Left ventricle myocardium superior (tissue), 1 donor: Measurements from ENCODE around the gene PTMA. TPM values are rescaled to one million over a fixed set of nuclear protein-coding genes. Genes with fewer than 3 reads are reported as not detected.
A peak's percentile ranks its signal among the peaks of the same experiment; 100 is the strongest.
"Not testable (repeated sequence)": the region's sequence is repeated elsewhere in the genome, so short reads cannot be mapped to it uniquely, and the experiment has no call there.

Source experiments
- ATAC-seq: fragments of 200-7000 bp; cut with Tn5 transposase; one replicate; pipeline ENCODE4 v1.9.1; 2020; ENCODE audit warnings: mild to moderate bottlenecking, moderate library complexity
- DNase-seq: peaks from one replicate; pipeline ENCODE4 v3.0.0-alpha.2; 2020
- intact Hi-C: fragments of 100-400 bp; cut with micrococcal nuclease; formaldehyde crosslinking; loops from one replicate; pipeline ENCODE4 v1.11.0; 2022
- total RNA-seq: library from RNA; stranded (reverse); fragmentation: NEBNext Ultra II Directional; extraction: Animal tissue kit (Norgen Biotek cat#: 25700); gene quantifications from one replicate; pipeline ENCODE4 v1.2.1, GENCODE V29; 2021
- donor health status: DM: no; HTN: yes; CAD: no; lungs with severe emphysema.

Gene PTMA
- total RNA-seq, 1 donor from 2014 or later = 207 TPM

- ATAC-seq (no peak), DNase-seq (peak; percentile 61)
- intact Hi-C loops = no loop called here
These were observed 2.7 kb downstream of the PTMA start for GRCh38 chr2:231710799-231711676.

GRCh38 chr2:231711677-231712450 is 3.5 kb downstream of the PTMA start:
- ATAC-seq = no peak
- no peak for DNase-seq
- intact Hi-C loops = no loop called here

- intact Hi-C loops, ATAC-seq, DNase-seq: not testable (repeated sequence)
These were observed 4.2 kb downstream of the PTMA start for GRCh38 chr2:231712451-231713021.

GRCh38 chr2:231713406-231713729 is 5.0 kb downstream of the PTMA start:
- intact Hi-C loops, ATAC-seq, DNase-seq: not testable (repeated sequence)

GRCh38 chr2:231713730-231714638 is 5.7 kb downstream of the PTMA start:
- peak; percentile 94 for DNase-seq
- peak; percentile 50 for ATAC-seq
- intact Hi-C loops = loop anchor here (2.0 kb wide), 1 partner anchor 101 kb away; no protein-coding TSS in a partner anchor

- ATAC-seq = peak; percentile 25
- intact Hi-C loops = loop anchor here (2.0 to 5.0 kb wide), 2 partner anchors 38 to 102 kb away; no protein-coding TSS in a partner anchor
- DNase-seq = peak; percentile 81
These were observed 6.5 kb downstream of the PTMA start for GRCh38 chr2:231714639-231715498.

GRCh38 chr2:231715499-231715837 is 7.1 kb downstream of the PTMA start:
- DNase-seq = no peak
- intact Hi-C loops = loop anchor here (2.0 to 5.0 kb wide), 2 partner anchors 38 to 103 kb away; no protein-coding TSS in a partner anchor
- no peak for ATAC-seq

- intact Hi-C loops = loop anchor here (2.0 to 5.0 kb wide), 2 partner anchors 39 to 103 kb away; no protein-coding TSS in a partner anchor
- ATAC-seq = no peak
- peak; percentile 32 for DNase-seq
These were observed 7.8 kb downstream of the PTMA start for GRCh38 chr2:231715988-231716616.

GRCh38 chr2:231716666-231717280 is 8.4 kb downstream of the PTMA start:
- intact Hi-C loops = loop anchor here (5.0 kb wide), 1 partner anchor 39 kb away; no protein-coding TSS in a partner anchor
- peak; percentile 2 for DNase-seq
- ATAC-seq = peak; percentile 12

- intact Hi-C loops = loop anchor here (5.0 kb wide), 1 partner anchor 40 kb away; no protein-coding TSS in a partner anchor
- ATAC-seq (no peak), DNase-seq (peak; percentile 39)
These were observed 9.2 kb downstream of the PTMA start for GRCh38 chr2:231717281-231718171.

GRCh38 chr2:231718799-231719198 is 10.5 kb downstream of the PTMA start:
- peak; percentile 5 for DNase-seq
- intact Hi-C loops = loop anchor here (5.0 kb wide), 1 partner anchor 41 kb away; no protein-coding TSS in a partner anchor
- no peak for ATAC-seq

- ATAC-seq = no peak
- intact Hi-C loops = no loop called here
These were observed 12.1 kb downstream of the PTMA start for GRCh38 chr2:231720292-231720986.

GRCh38 chr2:231720987-231721966 is 13.0 kb downstream of the PTMA start:
- intact Hi-C loops = no loop called here
- DNase-seq = peak; percentile 14
- ATAC-seq = no peak

More at GRCh38 chr2:231720292-231720986, 12.1 kb downstream of the PTMA start:
- DNase-seq = peak; percentile 1

- ATAC-seq (no peak), DNase-seq (peak; percentile 4)
- intact Hi-C loops = no loop called here
These were observed 14.5 kb downstream of the PTMA start for GRCh38 chr2:231722721-231723307.
